K562 (cell line): ENCODE measurements around the gene CSAG2. TPM values are rescaled to one million over a fixed set of nuclear protein-coding genes. Genes with fewer than 3 reads are reported as not detected.

Experiments used
- ATAC-seq: fragments of 200-7000 bp; cut with Tn5 transposase; 3 replicates; pipeline ENCODE4 v1.9.1; 2020; ENCODE audit warnings: moderate library complexity
- BruUV-seq: library from RNA; stranded (reverse); fragments of 400-500 nt; replicated peaks from 2 replicates; lab custom pipeline; 2021; lab: Mats Ljungman, UMichigan
- CTCF ChIA-PET: fragments of 300-600 bp; formaldehyde crosslinking; extraction: SDS; loops from one replicate; lab custom pipeline; 2021; ENCODE audit warnings: low intra/inter-chr PET ratio; lab: Yijun Ruan, JAX
- POLR2A ChIA-PET: fragments of 300-600, 350-650 bp; sonication (Branson Sonifier 250); formaldehyde crosslinking; extraction: SDS; loops from one replicate; lab custom pipeline; 2021; ENCODE audit warnings: antibody characterized with exemption, inconsistent platforms; lab: Yijun Ruan, JAX
- DNase-seq, 4 experiments: peaks; one replicate each; pipeline versions ENCODE4 v3.0.0 to v3.0.0-alpha.2; 2011 to 2018; ENCODE audit warnings: low spot score in 3 of 4, mixed read lengths in 3 of 4; ENCODE audit errors: extremely low read depth in 1 of 4
- FAIRE-seq: peaks from 2 replicates; lab custom pipeline; 2011; peaks lifted over from hg19 to GRCh38; lab: Jason Lieb, UNC
- H2AFZ ChIP-seq: 2 replicates; pipeline ENCODE4 v1.6.0; 2011; ENCODE audit warnings: low read depth, low read length, control low read depth, inconsistent platforms
- H3K27ac ChIP-seq: fragments of 200-600 bp; 3 replicates; pipeline ENCODE4 v1.8.0; 2011; ENCODE audit warnings: low read depth, mild to moderate bottlenecking, control low read depth, inconsistent platforms, low read length, moderate library complexity, mixed read lengths; ENCODE audit errors: extremely low read depth
- H3K27me3 ChIP-seq, 2 experiments: fragments of 300-600 bp in 1 of 2; 2 replicates in 1 of 2; 3 replicates in 1 of 2; pipeline versions ENCODE4 v1.6.0 to v1.8.0; 2011; ENCODE audit warnings: inconsistent platforms in 2 of 2, low read length in 2 of 2, mild to moderate bottlenecking in 1 of 2, mixed read lengths in 1 of 2, moderate library complexity in 1 of 2; ENCODE audit not compliant: control insufficient read depth in 2 of 2, insufficient read depth in 2 of 2
- H3K36me3 ChIP-seq: fragments of 300-600 bp; 3 replicates; pipeline ENCODE4 v1.8.0; 2011; ENCODE audit warnings: mild to moderate bottlenecking, low read length, inconsistent platforms; ENCODE audit not compliant: control insufficient read depth, insufficient read depth
- H3K4me1 ChIP-seq, 2 experiments: fragments of 200-600 bp in 1 of 2; replicated peaks in 1 of 2; 2 replicates in 1 of 2; 3 replicates in 1 of 2; pipeline versions ENCODE4 v1.5.1 to v1.8.0; 2011; ENCODE audit warnings: inconsistent platforms in 2 of 2, low read length in 2 of 2, mild to moderate bottlenecking in 1 of 2, mixed read lengths in 1 of 2, moderate library complexity in 1 of 2; ENCODE audit not compliant: control insufficient read depth in 2 of 2, insufficient read depth in 2 of 2
- H3K4me2 ChIP-seq: 2 replicates; pipeline ENCODE4 v1.6.1; 2011; ENCODE audit warnings: low read length, control low read depth, inconsistent platforms, mixed read lengths; ENCODE audit not compliant: insufficient read depth
- H3K4me3 ChIP-seq: fragments of 200-600 bp; sonication (generic), shearing (Covaris generic); 2 replicates; pipeline ENCODE4 v1.5.1; 2016; ENCODE audit warnings: control low read depth, inconsistent platforms
- H3K79me2 ChIP-seq: fragments of 200-600 bp; 3 replicates; pipeline ENCODE4 v1.8.0; 2011; ENCODE audit warnings: low read length, inconsistent platforms; ENCODE audit not compliant: control insufficient read depth, insufficient read depth
- H3K9ac ChIP-seq, 2 experiments: 2 replicates each; pipeline versions ENCODE4 v1.6.0 to v1.6.1; 2011; ENCODE audit warnings: low read depth in 2 of 2, low read length in 2 of 2, control low read depth in 1 of 2, inconsistent platforms in 1 of 2, mild to moderate bottlenecking in 1 of 2, mixed read lengths in 1 of 2; ENCODE audit not compliant: insufficient read depth in 1 of 2
- H3K9me1 ChIP-seq: one replicate; pipeline ENCODE4 v1.6.0; 2011; ENCODE audit warnings: inconsistent platforms, mild to moderate bottlenecking, low read length, moderate library complexity; ENCODE audit not compliant: control insufficient read depth, insufficient read depth
- H3K9me3 ChIP-seq: replicated peaks from 2 replicates; pipeline ENCODE4 v1.5.1; 2011; ENCODE audit warnings: low read depth, low read length, inconsistent platforms; ENCODE audit not compliant: control insufficient read depth, insufficient read depth
- H4K20me1 ChIP-seq: replicated peaks from 2 replicates; pipeline ENCODE4 v1.6.1; 2011; ENCODE audit warnings: low read length, inconsistent platforms, mixed read lengths; ENCODE audit not compliant: control insufficient read depth, insufficient read depth
- C11orf30 ChIP-seq: fragments of 450-650 bp; IDR thresholded peaks from 2 replicates; pipeline ENCODE4 v1.6.1; 2016; ENCODE audit warnings: low read depth, mild to moderate bottlenecking
- CEBPG ChIP-seq, 3 experiments: fragments of 200-800 bp in 1 of 3; sonication (Bioruptor generic) in 1 of 3; sonication (generic) in 1 of 3; formaldehyde crosslinking in 1 of 3; IDR thresholded peaks in 2 of 3; conservative IDR thresholded peaks in 1 of 3; 2 replicates each; pipeline versions ENCODE4 v1.6.1 to v1.8.0; 2016 to 2022; ENCODE audit warnings: missing compliant biosample characterization in 2 of 3, missing genetic modification characterization in 2 of 3, mild to moderate bottlenecking in 1 of 3, missing genetic modification reagents in 1 of 3
- DDX20 ChIP-seq: fragments of 450-650 bp; IDR thresholded peaks from 2 replicates; pipeline ENCODE4 v1.6.1; 2016; ENCODE audit warnings: missing genetic modification characterization, low read depth, mild to moderate bottlenecking, missing compliant biosample characterization, moderate library complexity
- FOXK2 ChIP-seq, 2 experiments: fragments of 450-650 bp; IDR thresholded peaks in 1 of 2; conservative IDR thresholded peaks in 1 of 2; 2 replicates each; pipeline ENCODE4 v1.6.1; 2016; ENCODE audit warnings: low read depth in 2 of 2, mild to moderate bottlenecking in 1 of 2
- MAFG ChIP-seq: fragments of 450-650 bp; conservative IDR thresholded peaks from 2 replicates; pipeline ENCODE4 v1.6.1; 2016; ENCODE audit warnings: missing genetic modification characterization, missing compliant biosample characterization
- MCM7 ChIP-seq, 2 experiments: fragments of 450-650 bp; IDR thresholded peaks; 2 replicates each; pipeline ENCODE4 v1.6.1; 2016 to 2018
- NCOA4 ChIP-seq: fragments of 450-650 bp; IDR thresholded peaks from 2 replicates; pipeline ENCODE4 v1.6.1; 2018; ENCODE audit warnings: mild to moderate bottlenecking; ENCODE audit not compliant: partially characterized antibody
- NFE2 ChIP-seq: IDR thresholded peaks from 2 replicates; pipeline ENCODE4 v1.6.1; 2014; ENCODE audit warnings: antibody characterized with exemption, low read depth
- NFE2L1 ChIP-seq: fragments of 450-650 bp; IDR thresholded peaks from 2 replicates; pipeline ENCODE4 v1.6.1; 2016; ENCODE audit warnings: missing genetic modification characterization, low read depth, mild to moderate bottlenecking, missing compliant biosample characterization, moderate library complexity, borderline replicate concordance
- NFIC ChIP-seq: fragments of 450-650 bp; IDR thresholded peaks from 2 replicates; pipeline ENCODE4 v1.6.1; 2017; ENCODE audit warnings: mild to moderate bottlenecking, inconsistent platforms
- U2AF2 ChIP-seq: fragments of 200-400 bp; formaldehyde crosslinking; optimal IDR thresholded peaks from 2 replicates; pipeline ENCODE3; 2017; ENCODE audit warnings: low read depth, mild to moderate bottlenecking, low read length
- ZNF316 ChIP-seq: fragments of 450-650 bp; IDR thresholded peaks from 2 replicates; pipeline ENCODE4 v1.6.1; 2016
- ZNF507 ChIP-seq: conservative IDR thresholded peaks from 2 replicates; pipeline ENCODE4 v1.6.1; 2017; ENCODE audit warnings: missing genetic modification characterization, missing compliant biosample characterization
- ZNF518B ChIP-seq: fragments of 250-450 bp; sonication (Bioruptor Pico); IDR thresholded peaks from 2 replicates; pipeline ENCODE4 v1.5.0; 2021; ENCODE audit warnings: mild to moderate bottlenecking, moderate library complexity
- WGBS: fragments of 100-300 bp; shearing (Covaris generic); methylation state at CpG from one replicate; pipeline ENCODE4 v1.1.6; 2016; ENCODE audit warnings: low coverage, mixed read lengths; ENCODE audit not compliant: insufficient coverage; ENCODE audit errors: missing lambda C conversion rate; 5-methylcytosine and 5-hydroxymethylcytosine counted together
- in situ Hi-C: fragments of 300-500 bp; cut with MboI; formaldehyde crosslinking; loops from 4 replicates; pipeline ENCODE4 v1.15.0; 2018; ENCODE audit warnings: inconsistent platforms, mixed read lengths
- intact Hi-C: fragments of 100-400 bp; cut with micrococcal nuclease; formaldehyde crosslinking; loops from 2 replicates; pipeline ENCODE4 v1.14.2; 2022
- polyA plus RNA-seq, 8 experiments: library from polyadenylated mRNA; depleted of rRNA in 4 of 8; stranded (reverse) in 5 of 8; unstranded in 3 of 8; fragments of >200 nt; fragmentation: Nextera tagmentation in 2 of 8; fragmentation: Illumina TruSeq in 1 of 8; extraction: Ambion mirVana in 2 of 8; extraction: Trizol in 1 of 8; gene quantifications; 2 replicates each; pipeline versions ENCODE4 v1.2.1 to v1.2.3, GENCODE V29; 2011 to 2014; ENCODE audit warnings: inconsistent platforms in 1 of 8, missing spikeins in 1 of 8
- total RNA-seq, 7 experiments: library from RNA; depleted of rRNA in 6 of 7; stranded (reverse); fragments of >200 nt in 6 of 7; fragmentation: Illumina TruSeq in 2 of 7; extraction: Trizol in 2 of 7; gene quantifications; 2 replicates each; pipeline versions ENCODE4 v1.2.1 to v1.2.3, GENCODE V29; 2011 to 2021; ENCODE audit warnings: low replicate concordance in 1 of 7

CSAG2 gene
- total and polyA plus RNA-seq, 9 of the 15 experiments (the other 6 are each of a cell fraction or from before 2014, with no cell fraction given) = 0.18 to 0.38 (median 0.27) TPM; not detected in 5

- BruUV-seq = no TSS peak
- FAIRE-seq = no peak
- no peak overlapping the region for H3K4me3 ChIP-seq
- H4K20me1 ChIP-seq = no peaks in the 10 kb centered on the region
- H3K4me1 ChIP-seq = peaks cover 0 to 4% of the 10 kb centered on the region in 2 experiments; a peak in 2 of 5 replicates
- DNase-seq = no peak
- in situ Hi-C loops (loop anchor here (10.0 kb wide), 1 partner anchor 111 kb away; no protein-coding TSS in a partner anchor), intact Hi-C loops (no loop called here)
- TF ChIP-seq NFE2L1 = peak; percentile 17; the same call in 1 of the 2 replicates
- no peak for TF ChIP-seq ZNF507
- TF ChIP-seq NFE2 = peak; percentile 35; the same call in 1 of the 2 replicates
- TF ChIP-seq MAFG (tag) = peak; percentile 69
- TF ChIP-seq C11orf30 = peak; percentile 62
- peak; percentile 77 for TF ChIP-seq ZNF316
- TF ChIP-seq U2AF2 = no peak
- no peaks in the 10 kb centered on the region for H3K9me1 ChIP-seq
- ChIA-PET CTCF (no interaction called here), POLR2A (no interaction called here)
- no peak overlapping the region for H3K27ac ChIP-seq
- H3K79me2 ChIP-seq = no peaks in the 10 kb centered on the region
- H3K4me2 ChIP-seq = no peak overlapping the region
- H3K27me3 ChIP-seq = no peaks in the 10 kb centered on the region
- WGBS = 0% methylated on average over 1 of the region's 2 CpGs
- H3K36me3 ChIP-seq = no peaks in the 10 kb centered on the region
- no peak overlapping the region for H2AFZ ChIP-seq
- H3K9me3 ChIP-seq = no peaks in the 10 kb centered on the region
- no peak for ATAC-seq
- no peak overlapping the region for H3K9ac ChIP-seq
These were observed 34.9 kb downstream of the CSAG2 start for GRCh38 chrX:152674135-152674534.

GRCh38 chrX:152663086-152663485, 46.0 kb downstream of the CSAG2 start:
- no TSS peak for BruUV-seq
- POLR2A ChIA-PET = no interaction called here
- TF ChIP-seq NCOA4 (no peak), FOXK2 (conservative IDR thresholded peaks at IDR 0.05 in 1 of 2, IDR thresholded peaks at IDR 0.05 in 1 of 2; ENCODE audit: low read depth in 2 of 2) (no peak), ZNF518B (no peak), CEBPG (CRISPR knock-in tag; IDR thresholded peaks at IDR 0.05) (peak; percentile 60), CEBPG (tag; conservative IDR thresholded peaks at IDR 0.05 in 1 of 2, IDR thresholded peaks at IDR 0.05 in 1 of 2) (no peak; a peak in 1 of 4 replicates), DDX20 (no peak), NFIC (peak; percentile 32; the same call in 1 of the 2 replicates), MCM7 (IDR thresholded peaks at IDR 0.05) (no peak)

More at GRCh38 chrX:152663086-152663485, 46.0 kb downstream of the CSAG2 start:
- Histone ChIP-seq H3K9me1 (no peaks in the 10 kb centered on the region), H3K79me2 (no peaks in the 10 kb centered on the region), H3K4me2 (no peak overlapping the region), H3K27me3 (no peaks in the 10 kb centered on the region), H3K27ac (no peak overlapping the region), H4K20me1 (0 out of 2 replicates have a peak, but pooled peaks cover 2% of the 10 kb centered on the region), H3K9ac (no peak overlapping the region), H3K4me1 (no peaks in the 10 kb centered on the region; a peak in 1 of 5 replicates), H3K4me3 (no peak overlapping the region), H3K36me3 (no peaks in the 10 kb centered on the region), H2AFZ (no peak overlapping the region), H3K9me3 (no peaks in the 10 kb centered on the region)
- FAIRE-seq (no peak), DNase-seq (no peak), ATAC-seq (no peak)
- intact Hi-C loops = no loop called here
- CTCF ChIA-PET = no interaction called here
- WGBS = 24% methylated on average over 4 of the region's 4 CpGs
- in situ Hi-C loops = no loop called here
